ENCODE results near the gene EXOC2. TPM values are rescaled to one million over a fixed set of nuclear protein-coding genes. Genes with fewer than 3 reads are reported as not detected.

Gene EXOC2
- total RNA-seq, 1 experiment from 2014 or later = 30.5 TPM

- ChIA-PET POLR2A (no interaction called here), CTCF (interaction anchor here (0.6 kb wide), 1 partner anchor 55 kb away, joined by 3 read pairs; no protein-coding TSS in a partner anchor)
- no peaks in the 10 kb centered on the region for H3K36me3 ChIP-seq (ENCODE audit: control insufficient read depth, insufficient read depth, low read length)
- ATAC-seq (no peak), DNase-seq (ENCODE audit: low read depth, low spot score) (no peak)
- no TSS peak for BruUV-seq (replicated peaks)
- H3K27me3 ChIP-seq (ENCODE audit: control insufficient read depth, insufficient read depth, low read length) = peaks cover 28% of the 10 kb centered on the region
- H3K4me3 ChIP-seq (ENCODE audit: low read depth in 2 of 2, low read length in 2 of 2) = no peak overlapping the region
- no peaks in the 10 kb centered on the region for H3K4me1 ChIP-seq (ENCODE audit: control insufficient read depth, insufficient read depth, low read length)
- no peak for TF ChIP-seq SIN3A (IDR thresholded peaks at IDR 0.05; ENCODE audit: borderline replicate concordance, insufficient read depth, low read depth, low read length)
- no peak for TF ChIP-seq REST (IDR thresholded peaks at IDR 0.05; ENCODE audit: insufficient read depth in 1 of 2, low read depth in 2 of 2, low read length in 1 of 2)
- no peak for TF ChIP-seq CTCF (IDR thresholded peaks at IDR 0.05)
- TF ChIP-seq POLR2AphosphoS5 (IDR thresholded peaks at IDR 0.05; ENCODE audit: low read depth, low read length) = no peak
- no peak for TF ChIP-seq TCF7L2 (IDR thresholded peaks at IDR 0.05; ENCODE audit: low read depth, low read length)
- no peak overlapping the region for H3K27ac ChIP-seq (ENCODE audit: low read length)
- intact Hi-C loops (cut with micrococcal nuclease; ENCODE audit: unreplicated experiment) (no loop called here), in situ Hi-C loops (cut with HindIII; ENCODE audit: low pct_unique_long_range_greater_than_20kb, low sequenced_read_pairs) (no loop called here)
- no peaks in the 10 kb centered on the region for H3K9me3 ChIP-seq (ENCODE audit: control insufficient read depth, insufficient read depth, low read depth, low read length)
Measured at GRCh38 chr6:733431-734219, 40.7 kb upstream of the EXOC2 start.

- no TSS peak for BruUV-seq (replicated peaks)
- DNase-seq (ENCODE audit: low read depth, low spot score) (no peak), ATAC-seq (no peak)
- no peaks in the 10 kb centered on the region for H3K4me1 ChIP-seq (ENCODE audit: control insufficient read depth, insufficient read depth, low read length)
- in situ Hi-C loops (cut with HindIII; ENCODE audit: low pct_unique_long_range_greater_than_20kb, low sequenced_read_pairs) (no loop called here), intact Hi-C loops (cut with micrococcal nuclease; ENCODE audit: unreplicated experiment) (no loop called here)
- TF ChIP-seq TCF7L2 (IDR thresholded peaks at IDR 0.05; ENCODE audit: low read depth, low read length) (no peak), CTCF (IDR thresholded peaks at IDR 0.05) (no peak), POLR2AphosphoS5 (IDR thresholded peaks at IDR 0.05; ENCODE audit: low read depth, low read length) (no peak), SIN3A (IDR thresholded peaks at IDR 0.05; ENCODE audit: borderline replicate concordance, insufficient read depth, low read depth, low read length) (no peak), REST (IDR thresholded peaks at IDR 0.05; ENCODE audit: insufficient read depth in 1 of 2, low read depth in 2 of 2, low read length in 1 of 2) (no peak)
- CTCF ChIA-PET = no interaction called here
- H3K27ac ChIP-seq (ENCODE audit: low read length) = no peak overlapping the region
- no peaks in the 10 kb centered on the region for H3K9me3 ChIP-seq (ENCODE audit: control insufficient read depth, insufficient read depth, low read depth, low read length)
- H3K36me3 ChIP-seq (ENCODE audit: control insufficient read depth, insufficient read depth, low read length) = no peaks in the 10 kb centered on the region
- H3K4me3 ChIP-seq (ENCODE audit: low read depth in 2 of 2, low read length in 2 of 2) = no peak overlapping the region
- POLR2A ChIA-PET = no interaction called here
- peaks cover 37% of the 10 kb centered on the region for H3K27me3 ChIP-seq (ENCODE audit: control insufficient read depth, insufficient read depth, low read length)
Measured at GRCh38 chr6:731924-732323, 39.0 kb upstream of the EXOC2 start.

Measured in Panc1 (cell line).